Neuron (in vitro differentiated cells): ENCODE data around the gene KDM3A.

ENCODE experiments used
- H2AFZ ChIP-seq: one replicate; pipeline ENCODE4 v1.6.1; 2013; ENCODE audit warnings: low read depth, mild to moderate bottlenecking, inconsistent platforms, low read length, moderate library complexity
- H3K27me3 ChIP-seq: one replicate; pipeline ENCODE4 v1.6.1; 2013; ENCODE audit warnings: low read length; ENCODE audit not compliant: insufficient read depth
- H3K36me3 ChIP-seq: one replicate; pipeline ENCODE4 v1.6.1; 2013; ENCODE audit warnings: low read length; ENCODE audit not compliant: insufficient read depth
- H3K4me1 ChIP-seq: one replicate; pipeline ENCODE4 v1.6.1; 2013; ENCODE audit warnings: low read length; ENCODE audit not compliant: insufficient read depth
- H3K4me3 ChIP-seq: 2 replicates; pipeline ENCODE4 v1.5.1; 2013; ENCODE audit warnings: mild to moderate bottlenecking, low read length, moderate library complexity
- H3K9me3 ChIP-seq: one replicate; pipeline ENCODE4 v1.6.1; 2013; ENCODE audit warnings: low read length

The KDM3A gene

DNA sequence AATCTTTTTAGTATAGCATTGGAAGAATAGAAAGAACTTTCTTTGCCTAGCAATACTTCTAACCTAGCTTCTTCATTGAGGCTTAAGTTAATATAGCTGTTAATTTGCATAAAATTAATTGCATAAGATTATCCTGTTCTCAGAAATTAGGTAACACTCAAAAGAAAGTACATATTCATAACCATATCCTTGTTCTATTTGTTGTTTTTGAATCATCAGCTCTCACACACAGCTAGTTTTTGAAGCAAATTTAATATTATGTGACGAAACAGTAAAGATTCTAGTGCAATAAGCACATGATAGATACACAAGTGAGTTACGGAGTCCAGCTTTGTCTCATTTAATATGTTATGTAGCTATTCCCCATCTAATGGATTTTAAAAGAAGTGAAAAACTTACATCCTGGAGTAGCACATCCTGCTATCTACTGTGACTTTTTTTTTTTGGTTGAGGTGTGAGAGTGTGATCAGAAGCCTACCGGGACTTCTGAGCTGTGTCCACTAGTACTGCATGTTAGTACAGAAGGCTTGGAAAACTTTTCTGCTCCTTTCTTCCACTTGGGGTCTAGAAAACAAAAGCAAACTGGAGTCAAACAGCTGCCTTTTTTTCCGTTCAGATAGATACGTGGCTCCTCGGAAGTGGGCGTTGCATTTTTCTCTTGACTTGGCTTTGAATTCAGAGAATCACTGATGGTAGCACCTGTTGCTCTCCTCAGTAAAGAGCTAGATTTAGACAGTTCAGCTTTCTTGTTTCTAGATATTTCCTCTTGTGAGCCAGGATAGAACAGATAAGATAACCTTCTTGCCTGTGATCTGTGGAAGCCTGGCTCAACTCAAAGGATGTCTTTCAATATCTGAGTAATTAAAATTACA lies 27.2 kb downstream of the KDM3A start:
- Histone ChIP-seq H2AFZ (no peak overlapping the region), H3K27me3 (no peaks in the 10 kb centered on the region), H3K9me3 (no peaks in the 10 kb centered on the region), H3K4me3 (no peak overlapping the region), H3K4me1 (no peaks in the 10 kb centered on the region), H3K36me3 (peaks cover 96% of the 10 kb centered on the region)

DNA sequence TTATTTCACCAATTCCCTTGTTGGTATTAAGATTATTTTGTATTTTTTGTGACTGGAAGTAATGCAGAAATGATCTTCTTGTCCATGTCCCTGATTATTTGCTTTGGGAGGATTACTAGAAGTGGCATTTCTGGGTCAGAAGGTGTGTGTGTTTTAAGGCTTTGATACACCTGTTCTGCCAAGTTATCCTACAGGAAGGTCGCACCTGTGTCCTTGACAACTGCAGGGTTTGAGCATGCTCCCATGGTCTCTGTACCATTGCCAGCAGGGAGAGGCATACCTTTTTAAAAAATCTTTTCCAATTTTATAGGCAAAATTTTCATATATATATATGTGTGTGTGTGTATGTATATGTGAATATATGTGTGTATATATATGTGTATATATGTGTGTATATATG lies 29.7 kb downstream of the KDM3A start:
- no peaks in the 10 kb centered on the region for H3K27me3 ChIP-seq
- H3K4me1 ChIP-seq = no peaks in the 10 kb centered on the region
- no peaks in the 10 kb centered on the region for H3K9me3 ChIP-seq
- no peak overlapping the region for H2AFZ ChIP-seq
- peaks cover 95% of the 10 kb centered on the region for H3K36me3 ChIP-seq
- no peak overlapping the region for H3K4me3 ChIP-seq

DNA sequence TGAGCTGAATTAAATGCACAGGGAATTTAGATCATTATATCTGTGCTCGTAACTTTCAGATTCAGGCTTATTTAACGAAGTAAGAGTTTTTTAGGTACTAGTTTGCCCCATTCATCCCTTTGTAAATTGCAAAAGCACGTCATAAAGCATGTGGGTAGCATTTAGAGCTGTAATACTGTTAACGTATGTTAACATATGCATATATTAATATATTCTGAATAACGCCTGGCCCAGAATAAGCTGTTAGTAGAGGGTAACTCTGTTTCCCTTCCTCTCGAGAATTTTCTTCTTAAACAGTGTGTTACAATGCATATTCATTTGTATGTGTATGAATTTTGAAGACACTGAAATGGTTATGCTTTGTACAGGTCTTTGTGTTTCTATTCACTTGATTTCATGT lies 30.5 kb downstream of the KDM3A start:
- Histone ChIP-seq H3K36me3 (peaks cover 93% of the 10 kb centered on the region), H3K27me3 (no peaks in the 10 kb centered on the region), H3K4me3 (no peak overlapping the region), H3K9me3 (no peaks in the 10 kb centered on the region), H2AFZ (no peak overlapping the region), H3K4me1 (no peaks in the 10 kb centered on the region)

DNA sequence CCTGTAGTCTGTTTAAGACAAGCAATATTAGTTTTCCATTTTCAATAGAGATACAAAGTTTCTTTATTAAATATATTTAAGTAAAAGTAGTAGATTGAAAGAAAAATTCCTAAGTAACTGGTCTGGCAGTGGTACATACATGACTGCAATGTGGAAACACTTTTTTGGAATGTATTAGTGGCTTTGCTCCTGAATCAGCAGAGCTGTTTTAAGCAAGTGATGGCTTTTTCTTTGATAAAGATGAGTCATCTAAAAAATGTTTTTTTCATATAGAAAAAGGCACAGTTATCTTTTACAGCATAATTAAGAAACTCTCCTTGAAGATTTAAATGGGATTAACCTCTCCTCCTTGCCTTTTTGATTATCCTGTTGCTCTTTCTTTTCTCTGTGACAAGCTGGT lies 34.9 kb downstream of the KDM3A start:
- H3K36me3 ChIP-seq = peaks cover 91% of the 10 kb centered on the region
- H3K4me1 ChIP-seq = no peaks in the 10 kb centered on the region
- no peak overlapping the region for H3K4me3 ChIP-seq

DNA sequence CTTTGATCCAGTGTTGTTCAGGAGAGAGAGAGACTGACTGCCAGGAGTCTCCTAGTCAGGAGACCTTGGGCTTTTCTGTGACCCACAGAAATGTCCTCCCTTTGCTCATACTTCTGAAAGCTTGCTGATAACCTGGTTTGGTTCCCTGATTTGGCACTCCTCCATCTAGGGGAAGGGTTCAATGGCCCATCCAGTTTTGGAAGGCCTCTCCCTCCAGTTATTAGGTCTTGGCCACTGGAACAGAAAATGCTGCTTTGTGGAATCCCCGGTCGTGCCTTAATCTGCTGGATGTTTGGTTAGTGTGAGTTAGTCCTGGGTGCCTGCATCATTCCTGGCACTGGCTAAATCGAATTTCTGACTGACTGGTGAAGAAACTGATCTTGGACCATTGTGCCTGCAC lies 35.7 kb downstream of the KDM3A start:
- Histone ChIP-seq H2AFZ (no peak overlapping the region), H3K36me3 (peaks cover 93% of the 10 kb centered on the region), H3K4me3 (no peak overlapping the region), H3K9me3 (no peaks in the 10 kb centered on the region), H3K27me3 (no peaks in the 10 kb centered on the region), H3K4me1 (no peaks in the 10 kb centered on the region)

More for the DNA sequence above, 34.9 kb downstream of the KDM3A start:
- Histone ChIP-seq H2AFZ (no peak overlapping the region), H3K9me3 (no peaks in the 10 kb centered on the region), H3K27me3 (no peaks in the 10 kb centered on the region)

DNA sequence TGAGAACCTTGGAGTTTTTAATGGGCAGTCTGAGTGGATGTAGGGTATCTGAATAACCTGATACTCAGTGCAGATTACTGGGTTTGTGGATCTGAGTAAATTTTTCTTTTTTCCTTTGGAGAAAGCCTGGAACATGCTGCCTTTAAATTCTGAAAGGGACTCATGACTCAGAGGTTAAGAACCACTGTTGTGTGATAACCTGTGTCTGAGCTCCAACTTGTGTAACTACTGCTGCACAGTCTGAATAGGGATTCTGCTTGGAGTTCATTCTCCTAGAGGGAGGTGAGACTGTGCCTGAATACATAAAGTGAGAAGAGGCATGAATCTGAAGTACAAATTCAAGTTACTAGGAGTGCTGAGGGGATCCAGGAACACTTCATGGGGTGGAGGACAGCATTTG lies 36.2 kb downstream of the KDM3A start:
- peaks cover 93% of the 10 kb centered on the region for H3K36me3 ChIP-seq
- no peaks in the 10 kb centered on the region for H3K27me3 ChIP-seq
- no peaks in the 10 kb centered on the region for H3K4me1 ChIP-seq
- H2AFZ ChIP-seq = no peak overlapping the region
- H3K4me3 ChIP-seq = no peak overlapping the region
- H3K9me3 ChIP-seq = no peaks in the 10 kb centered on the region

DNA sequence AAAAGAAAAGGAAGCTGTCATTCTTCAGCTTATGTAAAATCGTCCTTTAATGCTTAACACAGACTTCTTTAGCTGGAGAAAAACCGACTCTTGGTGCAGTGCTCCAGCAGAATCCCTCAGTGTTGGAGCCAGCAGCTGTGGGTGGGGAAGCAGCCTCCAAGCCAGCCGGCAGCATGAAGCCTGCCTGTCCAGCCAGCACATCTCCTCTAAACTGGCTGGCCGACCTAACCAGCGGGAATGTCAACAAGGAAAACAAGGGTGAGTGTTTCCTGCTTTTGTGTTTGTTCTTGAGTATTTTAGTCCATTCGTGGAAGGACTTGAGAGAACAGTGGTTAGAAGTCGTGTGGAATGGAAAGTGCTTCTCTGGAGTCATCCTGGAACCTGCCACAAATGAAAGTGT lies 38.9 kb downstream of the KDM3A start:
- H3K27me3 ChIP-seq = no peaks in the 10 kb centered on the region
- no peaks in the 10 kb centered on the region for H3K4me1 ChIP-seq
- H3K9me3 ChIP-seq = no peaks in the 10 kb centered on the region
- H2AFZ ChIP-seq = no peak overlapping the region
- peaks cover 94% of the 10 kb centered on the region for H3K36me3 ChIP-seq
- H3K4me3 ChIP-seq = no peak overlapping the region

DNA sequence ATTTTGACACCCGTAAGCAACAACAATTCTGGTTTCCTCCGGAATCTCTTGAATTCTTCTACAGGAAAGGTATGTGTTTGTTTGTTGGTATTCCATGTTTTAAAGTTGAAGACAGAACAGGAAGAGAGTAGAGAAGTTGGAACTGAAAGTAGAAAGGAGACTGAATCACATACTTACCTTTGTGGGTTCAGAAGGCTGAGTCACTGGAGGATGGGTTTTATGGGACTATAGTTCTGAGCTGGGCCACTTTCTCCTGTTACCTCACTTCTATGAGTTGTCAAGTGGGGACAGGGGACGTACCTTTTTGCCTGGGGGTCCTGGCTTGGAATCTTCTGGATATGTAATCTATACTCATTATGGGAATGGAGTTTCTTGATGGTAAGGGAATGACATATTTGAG lies 40.9 kb downstream of the KDM3A start:
- no peak overlapping the region for H2AFZ ChIP-seq
- peaks cover 96% of the 10 kb centered on the region for H3K36me3 ChIP-seq
- H3K9me3 ChIP-seq = no peaks in the 10 kb centered on the region
- H3K27me3 ChIP-seq = no peaks in the 10 kb centered on the region
- no peaks in the 10 kb centered on the region for H3K4me1 ChIP-seq
- no peak overlapping the region for H3K4me3 ChIP-seq

DNA sequence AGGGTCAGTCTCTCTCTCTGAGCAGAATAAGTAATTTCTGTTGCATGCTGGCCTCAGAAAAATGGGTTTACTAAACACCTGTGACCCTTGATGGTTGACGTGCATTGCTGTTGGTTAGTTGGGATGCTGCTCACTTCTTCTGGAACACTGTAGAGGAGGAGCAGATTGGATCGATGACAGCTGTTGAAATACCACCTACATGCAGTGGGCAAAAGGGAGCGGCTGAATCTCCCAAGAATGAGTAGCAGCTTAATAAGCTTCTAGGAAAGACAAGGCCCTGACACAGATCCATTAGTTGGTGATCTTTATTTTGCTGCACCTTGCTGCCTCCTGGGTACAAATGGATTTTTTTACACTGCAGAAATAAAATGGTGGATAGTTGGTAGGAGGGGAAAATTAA lies 43.2 kb downstream of the KDM3A start:
- Histone ChIP-seq H3K36me3 (peaks cover 96% of the 10 kb centered on the region), H3K9me3 (no peaks in the 10 kb centered on the region), H2AFZ (no peak overlapping the region), H3K4me1 (no peaks in the 10 kb centered on the region), H3K27me3 (no peaks in the 10 kb centered on the region), H3K4me3 (no peak overlapping the region)

DNA sequence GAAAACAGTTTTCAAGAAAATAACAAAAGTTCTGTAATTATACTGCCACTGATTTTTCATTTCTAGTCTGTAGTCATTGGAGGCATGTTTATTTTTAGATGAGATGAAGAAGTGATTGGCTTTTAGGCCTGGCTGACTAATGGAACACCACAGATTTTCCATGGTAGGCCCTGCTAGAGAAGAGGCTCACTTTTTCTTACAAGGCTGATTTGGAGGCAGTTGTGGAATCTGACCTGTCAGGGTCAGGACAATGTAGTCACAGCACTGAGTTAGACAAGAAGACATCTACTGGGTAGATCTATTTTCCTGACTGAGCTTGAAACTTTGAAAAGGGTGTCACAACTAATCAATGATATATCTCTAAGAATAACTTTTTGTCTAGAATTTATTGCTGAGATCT lies 43.9 kb downstream of the KDM3A start:
- Histone ChIP-seq H2AFZ (no peak overlapping the region), H3K36me3 (peaks cover 98% of the 10 kb centered on the region), H3K4me3 (no peak overlapping the region), H3K27me3 (no peaks in the 10 kb centered on the region), H3K4me1 (no peaks in the 10 kb centered on the region), H3K9me3 (no peaks in the 10 kb centered on the region)

DNA sequence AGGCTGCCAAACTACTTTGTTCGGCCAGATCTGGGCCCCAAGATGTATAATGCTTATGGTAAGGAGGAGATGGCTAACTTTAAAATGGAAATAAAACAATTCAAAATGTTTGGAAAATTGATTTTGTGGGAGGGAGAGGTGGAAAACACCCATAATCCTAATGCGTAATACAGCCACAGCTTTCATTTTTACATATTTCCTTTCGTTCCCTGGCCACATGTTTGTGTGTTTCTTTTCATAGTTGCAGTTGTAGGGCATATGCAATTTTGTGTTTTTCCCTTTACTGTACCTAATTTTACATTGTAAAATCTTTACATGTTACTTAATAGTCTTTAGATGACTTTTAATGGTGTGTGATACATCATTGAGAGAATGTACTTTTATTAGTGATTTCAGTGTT lies 44.6 kb downstream of the KDM3A start:
- no peaks in the 10 kb centered on the region for H3K4me1 ChIP-seq
- H3K36me3 ChIP-seq = peaks cover 98% of the 10 kb centered on the region
- no peaks in the 10 kb centered on the region for H3K27me3 ChIP-seq
- no peaks in the 10 kb centered on the region for H3K9me3 ChIP-seq
- no peak overlapping the region for H3K4me3 ChIP-seq
- no peak overlapping the region for H2AFZ ChIP-seq

DNA sequence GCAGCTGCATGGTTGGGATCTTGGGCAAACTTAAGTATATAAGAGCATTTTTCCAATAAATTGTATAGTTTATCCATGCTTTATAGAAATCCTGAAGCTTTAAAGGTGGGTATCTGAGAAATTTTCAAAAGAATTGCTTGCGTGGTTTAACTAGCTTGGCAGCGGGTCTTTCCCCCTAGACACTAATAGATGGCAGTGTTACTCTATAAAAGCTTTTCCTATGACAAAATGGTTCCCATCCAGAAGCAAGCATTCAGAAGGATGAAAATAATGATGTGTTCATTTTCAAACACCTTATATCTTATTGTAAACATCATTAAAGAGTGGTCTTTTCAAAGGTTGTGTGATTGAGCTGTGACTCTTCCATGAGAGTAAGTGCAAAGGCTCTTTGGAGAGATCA lies 45.9 kb downstream of the KDM3A start:
- no peak overlapping the region for H3K4me3 ChIP-seq
- no peaks in the 10 kb centered on the region for H3K9me3 ChIP-seq
- peaks cover 98% of the 10 kb centered on the region for H3K36me3 ChIP-seq
- no peak overlapping the region for H2AFZ ChIP-seq
- no peaks in the 10 kb centered on the region for H3K4me1 ChIP-seq
- no peaks in the 10 kb centered on the region for H3K27me3 ChIP-seq

DNA sequence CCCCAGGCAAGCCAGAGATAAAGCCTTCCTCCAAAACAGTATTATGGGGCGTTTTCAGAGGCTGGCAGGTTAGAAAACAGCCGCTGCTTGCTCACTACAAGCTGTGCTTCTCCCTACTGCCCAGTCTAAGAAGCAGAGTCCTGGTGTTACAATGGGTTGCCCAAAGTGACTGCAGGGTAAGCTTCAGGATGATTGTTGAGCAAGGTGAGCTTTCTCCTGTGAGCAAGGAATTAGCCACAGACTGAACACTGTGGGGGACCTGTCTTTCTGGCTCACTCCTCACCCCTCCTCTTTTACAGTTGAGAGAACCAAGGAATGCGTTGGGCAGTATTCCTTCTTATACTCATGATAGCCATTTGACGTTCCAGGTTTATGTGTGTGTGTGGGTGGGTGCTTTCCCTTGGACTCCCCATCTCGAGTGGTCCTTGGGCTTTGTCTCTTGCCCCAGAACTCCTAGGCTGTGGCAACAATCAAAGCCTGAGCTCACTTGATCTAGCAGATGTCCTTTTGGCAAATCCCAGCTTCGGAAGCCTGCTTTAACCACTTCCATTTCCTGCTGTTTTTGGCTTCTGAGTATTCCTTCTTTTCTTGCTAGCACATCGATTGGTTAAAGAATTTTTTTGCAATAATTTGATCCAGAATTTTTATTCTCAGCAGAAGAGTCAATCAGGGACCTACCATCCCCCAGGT lies 47.5 kb downstream of the KDM3A start:
- H3K4me3 ChIP-seq = no peak overlapping the region
- peaks cover 98% of the 10 kb centered on the region for H3K36me3 ChIP-seq

More for the DNA sequence above, 47.5 kb downstream of the KDM3A start:
- Histone ChIP-seq H3K4me1 (no peaks in the 10 kb centered on the region), H3K9me3 (no peaks in the 10 kb centered on the region), H3K27me3 (no peaks in the 10 kb centered on the region), H2AFZ (no peak overlapping the region)
